Astrocyte of the cerebellum (primary cell): ENCODE data around the gene POC1B.

Experiments
- DNase-seq: peaks from one replicate; pipeline ENCODE4 v3.0.0-alpha.2; 2011; ENCODE audit warnings: low read depth
- H3K4me3 ChIP-seq: 2 replicates; pipeline ENCODE4 v1.5.1; 2011; ENCODE audit warnings: mild to moderate bottlenecking, low read depth, low read length, moderate library complexity
- in situ Hi-C: cut with HindIII; loops from 2 replicates; pipeline ENCODE4 v1.10.0; 2017; ENCODE audit warnings: low sequenced_read_pairs
- TF ChIP-seq, protein P1 (sequence below): IDR thresholded peaks from 2 replicates; pipeline ENCODE4 v1.5.1; 2012; ENCODE audit warnings: low read length, low read depth, moderate library complexity, mild to moderate bottlenecking; ENCODE audit errors: missing control alignments

The POC1B gene

DNA sequence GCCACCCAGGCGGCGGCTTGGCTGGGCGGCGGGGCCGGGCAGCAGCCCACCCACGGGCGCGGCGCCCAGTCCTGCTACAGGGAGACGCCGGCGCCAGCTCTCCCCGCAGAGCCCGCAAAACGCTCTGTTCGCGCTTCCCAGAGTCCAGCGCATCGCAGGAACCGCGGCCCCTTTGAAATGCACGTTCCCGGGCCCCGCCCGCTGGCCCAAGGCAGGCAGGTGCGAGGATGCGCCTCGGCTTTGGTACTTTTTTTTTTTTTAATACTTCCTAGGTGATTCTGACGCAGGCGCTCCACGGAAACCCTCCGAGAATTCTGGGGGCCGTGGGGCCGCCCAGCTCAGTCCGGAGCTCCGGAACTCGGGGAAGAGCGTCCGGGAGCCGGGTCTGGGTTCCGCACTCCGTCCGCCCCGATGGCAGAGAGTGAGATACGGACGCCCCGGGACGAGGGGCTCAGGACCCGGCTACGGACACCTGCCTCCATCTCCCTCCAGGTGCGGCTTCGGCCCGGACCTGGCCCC is 483 bp downstream of the POC1B start:
- in situ Hi-C loops: no loop called here
- DNase-seq: no peak
- TF ChIP-seq, protein P1, sequence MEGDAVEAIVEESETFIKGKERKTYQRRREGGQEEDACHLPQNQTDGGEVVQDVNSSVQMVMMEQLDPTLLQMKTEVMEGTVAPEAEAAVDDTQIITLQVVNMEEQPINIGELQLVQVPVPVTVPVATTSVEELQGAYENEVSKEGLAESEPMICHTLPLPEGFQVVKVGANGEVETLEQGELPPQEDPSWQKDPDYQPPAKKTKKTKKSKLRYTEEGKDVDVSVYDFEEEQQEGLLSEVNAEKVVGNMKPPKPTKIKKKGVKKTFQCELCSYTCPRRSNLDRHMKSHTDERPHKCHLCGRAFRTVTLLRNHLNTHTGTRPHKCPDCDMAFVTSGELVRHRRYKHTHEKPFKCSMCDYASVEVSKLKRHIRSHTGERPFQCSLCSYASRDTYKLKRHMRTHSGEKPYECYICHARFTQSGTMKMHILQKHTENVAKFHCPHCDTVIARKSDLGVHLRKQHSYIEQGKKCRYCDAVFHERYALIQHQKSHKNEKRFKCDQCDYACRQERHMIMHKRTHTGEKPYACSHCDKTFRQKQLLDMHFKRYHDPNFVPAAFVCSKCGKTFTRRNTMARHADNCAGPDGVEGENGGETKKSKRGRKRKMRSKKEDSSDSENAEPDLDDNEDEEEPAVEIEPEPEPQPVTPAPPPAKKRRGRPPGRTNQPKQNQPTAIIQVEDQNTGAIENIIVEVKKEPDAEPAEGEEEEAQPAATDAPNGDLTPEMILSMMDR: no peak
- H3K4me3 ChIP-seq: peak overlapping the region; percentile 87

DNA sequence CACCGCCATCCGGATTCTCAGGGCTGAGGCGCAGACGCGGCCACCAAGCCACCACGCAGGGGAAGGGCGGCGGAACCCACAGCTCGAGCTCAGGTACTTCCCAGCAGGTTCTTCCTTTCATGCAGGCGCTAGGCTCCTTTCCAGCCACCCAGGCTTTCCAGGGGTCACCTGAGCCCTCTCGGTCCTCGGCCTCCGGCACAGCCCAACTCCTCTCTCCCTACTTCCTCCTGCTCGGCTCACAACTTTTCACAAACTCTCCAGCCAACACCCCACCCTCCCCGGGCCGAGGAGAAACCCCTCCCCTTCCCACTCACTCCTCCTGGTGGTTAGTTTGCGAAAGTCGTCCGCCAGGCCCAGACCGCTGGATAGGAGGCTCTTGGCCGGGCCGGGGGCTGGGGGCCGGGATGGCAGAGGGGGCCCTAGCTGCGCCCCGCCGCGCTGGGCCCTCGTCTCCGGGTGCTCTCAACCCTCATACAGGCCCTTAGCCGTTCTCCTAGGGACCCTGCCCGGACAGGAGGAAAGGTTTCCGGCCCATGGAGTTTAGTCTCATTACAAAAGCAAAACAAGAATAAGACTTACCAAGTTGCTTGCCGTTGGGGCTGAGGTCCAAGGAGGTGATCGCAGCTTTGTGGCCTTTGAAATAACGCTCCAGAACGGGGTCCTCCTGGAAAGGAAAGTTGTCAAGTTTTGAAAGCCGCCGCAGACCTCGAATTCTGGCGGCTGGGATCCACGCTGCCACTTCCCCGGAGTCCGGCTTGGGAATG is 1.1 kb downstream of the POC1B start, which contains the start of gene GALNT4:
TSS of gene GALNT4 (minus strand) at position 256 of the 764 bp plus-strand sequence. CDS start at position 9, 247 bp downstream.
- DNase-seq: peak; percentile 68
- in situ Hi-C loops: loop anchor here (5.0 kb wide), 1 partner anchor 52 kb away; no protein-coding TSS in a partner anchor
- H3K4me3 ChIP-seq: peak within 1 kb of the TSS; percentile 87
- TF ChIP-seq, protein P1: peak; percentile 70

DNA sequence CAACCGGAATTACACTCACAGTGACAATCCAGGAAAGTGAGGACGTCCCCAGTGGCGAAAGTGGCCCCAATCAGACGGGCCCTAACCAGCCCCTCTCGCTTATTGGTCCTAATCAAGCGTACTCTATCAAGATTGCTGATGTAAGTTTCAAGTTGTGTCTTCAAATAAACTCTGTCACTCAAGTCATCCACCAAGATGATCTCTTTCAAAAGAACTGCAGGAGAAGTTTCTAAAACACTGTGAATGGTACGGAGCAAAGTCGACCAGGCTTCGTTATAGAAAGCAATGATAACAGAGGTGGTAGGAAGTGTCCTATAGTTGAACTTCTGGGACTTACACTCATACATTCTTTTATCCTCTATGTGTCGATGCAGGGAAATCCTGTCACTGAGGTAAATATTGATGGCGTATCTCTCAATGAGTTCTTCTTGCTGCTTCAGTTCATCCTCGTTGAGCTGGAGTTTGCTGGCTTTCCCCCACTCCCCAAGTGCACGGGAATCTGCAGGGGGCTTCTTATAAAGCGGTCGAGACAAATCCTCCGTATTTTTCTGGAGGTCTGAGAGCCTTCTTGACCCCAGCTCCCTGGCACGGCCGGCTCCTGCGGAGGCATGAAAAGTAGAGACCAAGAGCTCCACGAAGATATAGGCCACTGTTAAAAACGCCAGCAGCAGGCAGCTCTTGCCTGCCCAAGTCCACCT is 1.9 kb downstream of the POC1B start:
- no peak for DNase-seq
- in situ Hi-C loops: loop anchor here (5.0 kb wide), 1 partner anchor 52 kb away; no protein-coding TSS in a partner anchor
- TF ChIP-seq, protein P1: no peak
- H3K4me3 ChIP-seq: peak overlapping the region; percentile 87

DNA sequence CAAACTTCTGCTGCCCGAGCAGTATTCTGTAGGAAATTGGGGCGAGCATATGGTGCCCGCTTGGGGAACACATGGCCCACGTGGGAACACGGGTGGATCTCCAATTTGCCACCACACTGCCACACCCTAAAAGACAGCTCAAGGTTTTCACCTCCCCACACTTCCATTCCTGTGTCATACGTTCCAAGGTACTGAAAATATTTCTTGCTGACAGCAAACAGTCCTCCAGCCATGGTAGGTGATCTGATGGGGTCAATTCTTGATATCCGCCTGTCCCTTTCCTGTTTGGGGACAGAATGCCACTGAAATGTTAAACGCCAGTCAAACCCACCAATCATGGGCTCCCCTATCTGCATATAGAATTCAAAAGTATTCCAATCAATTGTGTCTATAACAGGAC is 2.5 kb downstream of the POC1B start:
- peak overlapping the region; percentile 87 for H3K4me3 ChIP-seq
- TF ChIP-seq, protein P1: no peak
- no peak for DNase-seq
- in situ Hi-C loops: loop anchor here (5.0 kb wide), 1 partner anchor 51 kb away; no protein-coding TSS in a partner anchor

DNA sequence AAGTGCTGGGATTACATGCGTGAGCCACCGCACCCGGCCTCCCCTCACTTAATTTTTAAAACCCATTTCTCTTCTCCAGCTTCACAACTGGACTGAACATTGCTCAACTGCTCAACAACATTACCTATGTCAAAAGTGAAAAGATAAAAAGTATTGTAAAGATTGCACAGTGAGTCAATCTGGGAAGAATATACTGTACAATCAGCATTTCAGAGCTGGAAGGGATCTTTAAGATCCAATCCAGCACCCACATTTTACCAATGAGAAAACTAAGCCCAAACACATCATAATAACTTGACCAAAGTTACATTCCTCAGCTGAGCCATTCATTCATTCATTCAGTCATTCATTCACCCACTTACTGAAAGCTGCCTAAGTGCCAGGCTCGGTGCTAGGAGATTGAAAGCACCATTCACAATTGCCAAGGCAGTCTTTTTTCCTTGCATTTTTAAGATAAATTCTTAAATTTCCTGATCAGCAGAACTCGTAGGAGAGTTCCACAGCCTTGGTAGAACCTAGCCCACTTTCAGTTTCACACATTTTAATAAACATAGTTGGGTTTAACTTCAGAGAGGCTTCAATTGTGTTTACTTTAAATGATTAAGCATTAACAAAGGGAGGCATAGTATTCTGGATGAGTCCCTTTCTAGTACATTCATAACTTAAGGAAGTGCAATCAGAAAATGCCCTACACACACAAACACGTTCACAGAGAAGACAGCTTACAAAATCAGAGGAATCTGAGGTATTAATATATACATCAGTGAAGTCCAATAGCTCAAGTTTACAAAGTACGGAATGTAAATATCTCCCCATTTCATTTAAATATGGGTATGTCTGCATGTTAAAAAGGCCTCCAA is 4.3 kb downstream of the POC1B start:
- H3K4me3 ChIP-seq: no peak overlapping the region
- no peak for DNase-seq
- in situ Hi-C loops: loop anchor here (5.0 kb wide), 1 partner anchor 49 kb away; no protein-coding TSS in a partner anchor
- TF ChIP-seq, protein P1: no peak

DNA sequence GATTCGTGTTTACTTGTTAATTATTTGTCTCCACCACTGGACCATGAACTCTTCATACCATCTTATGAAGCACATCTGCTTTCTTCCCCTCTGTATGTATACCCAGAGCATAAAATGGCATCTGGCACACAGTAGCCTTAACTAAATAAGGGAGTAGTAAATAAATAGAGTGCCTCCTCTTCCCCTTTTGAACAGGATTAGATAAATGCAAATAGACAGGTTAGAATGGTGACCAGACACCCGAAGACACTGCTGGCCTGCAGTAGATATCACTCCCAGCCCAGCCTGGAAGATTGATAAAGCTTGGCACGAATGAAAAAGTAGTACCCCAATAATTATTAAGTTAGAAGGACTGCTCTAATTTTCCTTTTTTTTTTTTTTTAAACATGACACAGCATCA is 8.1 kb downstream of the POC1B start:
- DNase-seq: no peak
- in situ Hi-C loops: no loop called here
- TF ChIP-seq, protein P1: no peak
- no peak overlapping the region for H3K4me3 ChIP-seq
